ENCODE measurements around the gene TPRKB. TPM values are rescaled to one million over a fixed set of nuclear protein-coding genes. Genes with fewer than 3 reads are reported as not detected.
A peak's percentile ranks its signal among the peaks of the same experiment; 100 is the strongest.
"Not testable (repeated sequence)": the region's sequence is repeated elsewhere in the genome, so short reads cannot be mapped to it uniquely, and the experiment has no call there.

The TPRKB gene
- total and polyA plus RNA-seq, 12 donors: 17.2 to 67.2 (median 32.8) TPM

DNA sequence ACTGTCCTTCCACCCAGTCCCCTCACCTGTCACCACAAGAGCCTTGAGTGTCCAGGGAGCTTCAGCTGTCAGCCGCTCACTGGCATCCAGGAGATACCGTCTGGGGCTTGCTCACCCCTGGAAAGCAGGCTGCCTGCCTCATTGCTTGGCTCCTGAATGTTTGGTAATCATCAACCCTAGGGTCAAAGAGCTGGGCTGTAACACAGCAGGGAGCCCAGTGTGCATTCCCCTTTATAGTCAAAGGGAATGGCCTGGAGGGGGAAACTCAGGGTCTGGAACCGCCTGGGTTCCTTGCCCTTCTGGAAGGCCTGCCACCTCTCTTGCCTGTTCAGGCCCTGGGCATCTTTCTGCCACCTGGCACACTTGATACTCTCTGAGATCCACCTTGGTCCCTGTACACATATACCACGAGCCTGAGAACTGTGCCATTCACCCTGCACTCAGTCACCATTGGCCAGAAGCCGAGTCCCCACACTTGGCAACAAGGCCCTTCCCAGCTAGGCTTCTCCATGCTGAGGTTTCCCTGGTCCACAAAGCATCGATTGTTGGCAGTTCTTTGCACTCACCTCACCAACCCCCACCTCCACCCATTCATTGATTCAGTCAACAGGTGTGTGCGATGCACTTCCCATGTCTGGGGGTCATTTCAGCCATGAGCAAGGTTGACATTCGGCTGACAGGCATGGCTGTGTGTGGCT is 35.0 kb downstream of the TPRKB start:
- intact Hi-C loops (cut with DNase I): no loop called here
- H3K27me3 ChIP-seq: no peaks in the 10 kb centered on the region
- no peaks in the 10 kb centered on the region for H3K9me3 ChIP-seq (replicated peaks in 1 of 3)
- peak overlapping the region in 4 of 5 donors; percentile 19 to 72 (median 38) for H3K27ac ChIP-seq
- no peak for DNase-seq
- 56 to 76% (median 66%) methylated on average over 4 to 8 of the region's 8 CpGs for WGBS, 4 donors
- no peak overlapping the region for H3K4me3 ChIP-seq
- TF ChIP-seq POLR2A (IDR thresholded peaks at IDR 0.05): no peak
- TF ChIP-seq CTCF (IDR thresholded peaks at IDR 0.05): no peak
- H3K36me3 ChIP-seq (replicated peaks in 1 of 2): no peaks in the 10 kb centered on the region
- H3K4me1 ChIP-seq (replicated peaks in 1 of 2): peaks cover 0 to 18% of the 10 kb centered on the region in 2 donors

- H3K36me3 ChIP-seq (replicated peaks in 1 of 2); intact Hi-C loops (cut with DNase I); H3K4me3 ChIP-seq; DNase-seq; H3K9me3 ChIP-seq (replicated peaks in 1 of 3); H3K27me3 ChIP-seq: not testable (repeated sequence)
- Histone ChIP-seq H3K27ac (peak overlapping the region in 2 of 5 donors; percentile 57 to 80), H3K4me1 (replicated peaks in 1 of 2) (peaks cover 0 to 18% of the 10 kb centered on the region in 2 donors)
- WGBS, 4 donors: 55 to 89% (median 60%) methylated on average over 1 to 3 of the region's 3 CpGs
These were observed 35.7 kb downstream of the TPRKB start for GRCh38 chr2:73701448-73701765.

- intact Hi-C loops (cut with DNase I): no loop called here
- 60 to 85% (median 73%) methylated on average over 9 to 23 of the region's 23 CpGs for WGBS, 4 donors
- Histone ChIP-seq H3K27me3 (no peaks in the 10 kb centered on the region), H3K36me3 (replicated peaks in 1 of 2) (no peaks in the 10 kb centered on the region), H3K27ac (peak overlapping the region in 4 of 5 donors; percentile 26 to 80 (median 54)), H3K4me3 (no peak overlapping the region), H3K9me3 (replicated peaks in 1 of 3) (no peaks in the 10 kb centered on the region), H3K4me1 (replicated peaks in 1 of 2) (peaks cover 0 to 18% of the 10 kb centered on the region in 2 donors)
- TF ChIP-seq CTCF (IDR thresholded peaks at IDR 0.05): no peak
- TF ChIP-seq POLR2A (IDR thresholded peaks at IDR 0.05): no peak
- peak in 5 of 7 donors; percentile 19 to 65 (median 34) for DNase-seq
These were observed 36.3 kb downstream of the TPRKB start for GRCh38 chr2:73700661-73701447.

GRCh38 chr2:73700131-73700611 is 37.0 kb downstream of the TPRKB start:
- Histone ChIP-seq H3K4me3 (no peak overlapping the region), H3K4me1 (replicated peaks in 1 of 2) (peaks cover 0 to 18% of the 10 kb centered on the region in 2 donors), H3K36me3 (replicated peaks in 1 of 2) (no peaks in the 10 kb centered on the region), H3K27me3 (no peaks in the 10 kb centered on the region), H3K27ac (peak overlapping the region in 3 of 5 donors; percentile 26 to 80 (median 57)), H3K9me3 (replicated peaks in 1 of 3) (no peaks in the 10 kb centered on the region)
- TF ChIP-seq CTCF (IDR thresholded peaks at IDR 0.05) (no peak), POLR2A (IDR thresholded peaks at IDR 0.05) (no peak)
- intact Hi-C loops (cut with DNase I): no loop called here
- 38 to 57% (median 48%) methylated on average over 5 of the region's 5 CpGs for WGBS, 4 donors
- DNase-seq: peak in 2 of 7 donors; percentile 30 to 38
